ENCODE data around the gene PADI2. TPM values are rescaled to one million over a fixed set of nuclear protein-coding genes. Genes with fewer than 3 reads are reported as not detected.

The PADI2 gene
- total RNA-seq, 4 donors from 2014 or later: 2.4 to 12.2 (median 6.3) TPM

DNA sequence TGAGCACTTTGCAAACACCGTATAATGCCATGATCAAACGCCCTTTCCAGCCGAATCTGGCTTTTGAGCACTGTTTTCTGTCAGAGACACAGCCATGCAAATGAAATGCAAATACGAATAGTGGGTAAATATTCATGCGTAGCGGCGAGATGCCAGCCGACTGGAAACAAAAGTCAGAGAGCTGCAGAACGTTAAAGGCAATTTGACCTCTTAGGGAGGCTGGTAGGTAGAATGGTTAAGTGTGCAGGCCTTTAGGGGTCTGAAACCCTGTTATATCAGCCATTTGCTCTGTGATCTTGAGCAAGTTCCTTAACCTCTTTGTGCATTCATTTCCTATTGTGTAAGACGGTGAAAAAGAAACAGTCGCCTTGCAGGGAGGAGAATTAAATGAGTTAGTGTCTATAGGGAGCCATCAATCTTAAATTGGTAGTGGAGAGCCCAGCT lies 58.9 kb downstream of the PADI2 start:
- DNase-seq (ENCODE audit: low spot score in 2 of 2): no peak

DNA sequence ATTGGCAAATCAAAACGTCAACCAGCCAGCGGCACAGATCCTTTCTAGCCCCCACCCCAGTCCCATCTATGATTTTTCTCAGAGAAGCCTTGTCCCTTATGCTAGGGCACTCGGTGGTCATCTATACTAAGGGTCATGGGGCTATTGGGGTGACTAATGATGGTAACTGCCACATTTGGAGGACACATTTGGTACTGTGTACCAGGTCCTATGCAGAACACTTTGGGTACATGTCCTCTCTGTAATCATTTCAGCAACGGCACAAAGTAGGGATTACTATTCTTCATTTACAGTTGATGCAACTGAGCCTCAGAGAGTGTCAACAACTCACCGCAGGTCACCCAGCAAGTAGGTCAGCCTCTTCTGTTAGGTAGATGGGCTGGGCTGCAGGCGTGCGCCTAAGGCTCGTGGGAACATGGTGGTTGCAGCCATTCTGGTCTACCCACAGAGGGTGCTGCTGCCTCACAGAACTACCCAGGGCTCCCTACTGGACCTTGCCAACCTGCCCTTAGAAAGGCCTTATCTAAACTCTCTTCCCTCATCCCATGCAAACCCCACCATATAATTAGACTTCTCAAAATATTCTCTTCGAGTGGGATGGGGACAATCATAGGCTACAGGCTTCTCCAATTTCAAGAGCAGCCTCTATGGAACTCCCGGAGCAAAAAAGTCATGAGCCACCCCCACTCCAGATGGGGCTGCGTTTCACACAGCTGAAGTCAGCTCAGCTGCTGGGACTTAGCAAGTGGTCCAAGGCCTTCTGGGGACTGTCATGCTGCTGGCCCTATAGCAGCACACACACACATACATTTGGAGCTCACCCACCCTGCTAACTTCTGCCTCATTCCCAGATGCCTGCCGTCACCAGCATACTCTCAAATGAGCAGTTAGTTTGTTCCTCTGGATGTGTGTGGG lies 59.6 kb downstream of the PADI2 start:
- 26 to 31% methylated on average over 12 of the region's 12 CpGs for WGBS, 2 donors
- H3K27ac ChIP-seq: peak overlapping the region in 2 of 4 donors; percentile 5 to 63
- no peaks in the 10 kb centered on the region for H3K9me3 ChIP-seq
- no peak overlapping the region for H3K4me3 ChIP-seq
- TF ChIP-seq CTCF (IDR thresholded peaks at IDR 0.05) (peak; percentile 55 to 81 (median 73)), EP300 (IDR thresholded peaks at IDR 0.05) (no peak)
- H3K4me1 ChIP-seq: peaks cover 0 to 9% (median 4%) of the 10 kb centered on the region in 4 donors
- peak in 1 of 2 donors; percentile 20 for DNase-seq (ENCODE audit: low spot score in 2 of 2)
- H3K27me3 ChIP-seq: no peaks in the 10 kb centered on the region
- no peaks in the 10 kb centered on the region for H3K36me3 ChIP-seq

More for the DNA sequence above, 58.9 kb downstream of the PADI2 start:
- peaks cover 0 to 9% (median 4%) of the 10 kb centered on the region in 4 donors for H3K4me1 ChIP-seq
- 30 to 37% methylated on average over 11 of the region's 11 CpGs for WGBS, 2 donors
- no peak overlapping the region for H3K4me3 ChIP-seq
- H3K9me3 ChIP-seq: peaks cover 0 to 7% (median 0%) of the 10 kb centered on the region in 4 donors
- H3K27ac ChIP-seq: peak overlapping the region in 2 of 4 donors; percentile 21 to 63
- H3K27me3 ChIP-seq: no peaks in the 10 kb centered on the region
- TF ChIP-seq POLR2A (IDR thresholded peaks at IDR 0.05) (no peak), EP300 (IDR thresholded peaks at IDR 0.05) (no peak), CTCF (IDR thresholded peaks at IDR 0.05) (no peak)
- H3K36me3 ChIP-seq: no peaks in the 10 kb centered on the region

- WGBS, 2 donors: 74 to 86% methylated on average over 4 of the region's 4 CpGs
- peaks cover 0 to 29% (median 20%) of the 10 kb centered on the region in 4 donors for H3K4me1 ChIP-seq
- no peak for TF ChIP-seq EP300 (IDR thresholded peaks at IDR 0.05)
- TF ChIP-seq CTCF (IDR thresholded peaks at IDR 0.05): no peak
- no peak for TF ChIP-seq POLR2A (IDR thresholded peaks at IDR 0.05)
- H3K9me3 ChIP-seq: no peaks in the 10 kb centered on the region
- H3K27ac ChIP-seq: no peak overlapping the region
- no peaks in the 10 kb centered on the region for H3K27me3 ChIP-seq
- DNase-seq (ENCODE audit: low spot score in 2 of 2): no peak
- no peaks in the 10 kb centered on the region for H3K36me3 ChIP-seq
- no peak overlapping the region for H3K4me3 ChIP-seq
Observed at GRCh38 chr1:17056551-17056950, 62.7 kb downstream of the PADI2 start.

DNA sequence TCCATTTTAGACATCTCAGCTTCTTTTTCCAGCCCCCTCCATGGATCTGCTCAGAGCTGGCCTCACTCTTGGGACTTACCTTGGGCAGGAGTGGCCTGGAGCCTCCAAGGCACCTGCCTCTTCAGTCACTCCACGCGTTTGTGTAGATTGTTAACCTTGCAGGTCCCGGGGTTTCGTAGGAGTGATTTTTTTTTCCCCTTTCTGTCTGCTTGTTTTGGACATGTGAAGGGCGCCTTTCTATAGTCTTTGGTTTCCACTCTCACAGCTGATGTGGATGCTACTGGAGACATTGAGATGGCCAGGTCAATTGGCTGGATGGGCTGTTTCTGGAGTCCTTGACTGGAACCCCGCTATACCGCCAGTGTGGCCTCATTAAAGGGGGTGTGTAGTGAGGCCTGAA lies 63.5 kb downstream of the PADI2 start:
- DNase-seq (ENCODE audit: low spot score in 2 of 2): no peak
- H3K27me3 ChIP-seq: no peaks in the 10 kb centered on the region
- H3K4me3 ChIP-seq: no peak overlapping the region
- WGBS, 2 donors: 93 to 95% methylated on average over 7 of the region's 7 CpGs
- TF ChIP-seq POLR2A (IDR thresholded peaks at IDR 0.05) (no peak), CTCF (IDR thresholded peaks at IDR 0.05) (no peak), EP300 (IDR thresholded peaks at IDR 0.05) (no peak)
- H3K4me1 ChIP-seq: peaks cover 0 to 36% (median 18%) of the 10 kb centered on the region in 4 donors
- no peak overlapping the region for H3K27ac ChIP-seq
- H3K36me3 ChIP-seq: no peaks in the 10 kb centered on the region
- no peaks in the 10 kb centered on the region for H3K9me3 ChIP-seq

All from tibial nerve (tissue), 4 donors.